Loucy (cell line): ENCODE measurements around the gene KIF1B.

ENCODE experiments used
- H2AFZ ChIP-seq: fragments of 200-600 bp; sonication (generic); 2 replicates; pipeline ENCODE4 v1.6.0; 2016; ENCODE audit warnings: antibody characterized with exemption, mild to moderate bottlenecking, low read length, moderate library complexity
- H3F3A ChIP-seq: fragments of 200-600 bp; 2 replicates; pipeline ENCODE4 v1.6.0; 2016; ENCODE audit warnings: antibody characterized with exemption, low read depth, mild to moderate bottlenecking
- H3K27me3 ChIP-seq: fragments of 200-600 bp; sonication (generic); 2 replicates; pipeline ENCODE4 v1.6.1; 2014; ENCODE audit warnings: low read length, mild to moderate bottlenecking; ENCODE audit not compliant: insufficient read depth, poor library complexity, severe bottlenecking
- H3K36me3 ChIP-seq: fragments of 200-600 bp; sonication (generic); 2 replicates; pipeline ENCODE4 v1.6.1; 2016; ENCODE audit warnings: low read length; ENCODE audit not compliant: insufficient read depth
- H3K4me1 ChIP-seq: fragments of 200-600 bp; sonication (generic); 2 replicates; pipeline ENCODE4 v1.5.1; 2014; ENCODE audit warnings: low read length, mild to moderate bottlenecking; ENCODE audit not compliant: insufficient read depth, poor library complexity, severe bottlenecking
- H3K4me2 ChIP-seq: fragments of 200-600 bp; sonication (generic); 2 replicates; pipeline ENCODE4 v1.6.0; 2014; ENCODE audit warnings: antibody characterized with exemption, low read length, low read depth, mild to moderate bottlenecking; ENCODE audit not compliant: poor library complexity, severe bottlenecking
- H3K4me3 ChIP-seq: fragments of 200-600 bp; sonication (generic); 2 replicates; pipeline ENCODE4 v1.5.1; 2014; ENCODE audit warnings: low read length, mild to moderate bottlenecking, mixed read lengths; ENCODE audit not compliant: poor library complexity, severe bottlenecking
- H3K79me2 ChIP-seq: fragments of 200-600 bp; sonication (generic); 2 replicates; pipeline ENCODE4 v1.6.1; 2014; ENCODE audit warnings: low read length; ENCODE audit not compliant: insufficient read depth
- H3K9ac ChIP-seq: fragments of 200-600 bp; sonication (generic); 2 replicates; pipeline ENCODE4 v1.6.0; 2014; ENCODE audit warnings: mild to moderate bottlenecking, low read depth, low read length, moderate library complexity; ENCODE audit not compliant: poor library complexity, severe bottlenecking
- H3K9me2 ChIP-seq: fragments of 200-600 bp; sonication (generic); replicated peaks from 2 replicates; pipeline ENCODE4 v1.6.1; 2016; ENCODE audit warnings: low read depth, low read length, mixed read lengths
- H3K9me3 ChIP-seq: fragments of 200-600 bp; sonication (generic); 2 replicates; pipeline ENCODE4 v1.6.1; 2014; ENCODE audit warnings: mild to moderate bottlenecking, antibody characterized with exemption, low read length, low read depth; ENCODE audit not compliant: insufficient read depth
- H4K20me1 ChIP-seq: fragments of 200-600 bp; sonication (generic); 2 replicates; pipeline ENCODE4 v1.6.0; 2014; ENCODE audit warnings: antibody characterized with exemption, low read length, mild to moderate bottlenecking; ENCODE audit not compliant: insufficient read depth, poor library complexity, severe bottlenecking
- CTCF ChIP-seq: fragments of 200-600 bp; sonication (generic); conservative IDR thresholded peaks from 2 replicates; pipeline ENCODE4 v1.5.1; 2014; ENCODE audit warnings: mild to moderate bottlenecking, antibody characterized with exemption, low read length
- EZH2phosphoT487 ChIP-seq: fragments of 200-600 bp; IDR thresholded peaks from 2 replicates; pipeline ENCODE4 v1.6.1; 2018; ENCODE audit warnings: antibody characterized with exemption, mild to moderate bottlenecking, moderate library complexity, borderline replicate concordance

The KIF1B gene

DNA sequence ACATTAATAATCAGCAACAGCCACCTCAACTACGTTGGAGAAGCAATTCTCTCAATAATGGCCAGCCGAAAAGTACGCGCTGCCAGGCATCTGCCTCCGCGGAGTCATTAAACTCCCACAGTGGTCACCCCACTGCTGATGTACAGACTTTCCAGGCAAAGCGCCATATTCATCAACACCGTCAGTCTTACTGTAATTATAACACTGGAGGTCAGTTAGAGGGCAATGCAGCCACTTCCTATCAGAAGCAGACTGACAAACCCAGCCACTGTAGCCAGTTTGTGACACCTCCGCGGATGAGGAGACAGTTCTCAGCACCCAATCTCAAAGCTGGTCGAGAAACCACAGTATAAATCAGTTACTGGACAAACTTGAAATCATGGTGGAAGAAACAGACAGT is 93.9 kb downstream of the KIF1B start:
- Histone ChIP-seq H3K4me3 (no peak overlapping the region), H3K9me3 (no peaks in the 10 kb centered on the region), H3K79me2 (no peaks in the 10 kb centered on the region), H3K27me3 (no peaks in the 10 kb centered on the region), H4K20me1 (no peaks in the 10 kb centered on the region), H3K4me2 (no peak overlapping the region), H3K36me3 (peaks cover 17% of the 10 kb centered on the region; the same call in 1 of the 2 replicates), H3K4me1 (peaks cover 36% of the 10 kb centered on the region), H3K9ac (no peak overlapping the region), H3K9me2 (no peaks in the 10 kb centered on the region), H2AFZ (no peak overlapping the region), H3F3A (no peaks in the 10 kb centered on the region; the same call in 1 of the 2 replicates)
- no peak for TF ChIP-seq EZH2phosphoT487
- TF ChIP-seq CTCF, result no peak

- H3K36me3 ChIP-seq, result peaks cover 17% of the 10 kb centered on the region; the same call in 1 of the 2 replicates
Measured at GRCh38 chr1:10306435-10306834, 96.1 kb downstream of the KIF1B start.

GRCh38 chr1:10308001-10308400 is 97.6 kb downstream of the KIF1B start:
- Histone ChIP-seq H4K20me1 (no peaks in the 10 kb centered on the region), H3K4me1 (peaks cover 48% of the 10 kb centered on the region), H3K79me2 (no peaks in the 10 kb centered on the region), H3K27me3 (no peaks in the 10 kb centered on the region), H3K9ac (peak overlapping the region; percentile 20), H3K4me2 (peak overlapping the region; percentile 66), H3K9me3 (no peaks in the 10 kb centered on the region), H3F3A (no peaks in the 10 kb centered on the region; the same call in 1 of the 2 replicates), H3K36me3 (peaks cover 17% of the 10 kb centered on the region; the same call in 1 of the 2 replicates), H3K9me2 (no peaks in the 10 kb centered on the region), H3K4me3 (peak overlapping the region; percentile 33), H2AFZ (no peak overlapping the region)
- no peak for TF ChIP-seq EZH2phosphoT487
- TF ChIP-seq CTCF, result no peak

More at GRCh38 chr1:10306435-10306834, 96.1 kb downstream of the KIF1B start:
- no peak overlapping the region for H3K4me2 ChIP-seq
- H3K4me1 ChIP-seq, result peaks cover 48% of the 10 kb centered on the region
- H2AFZ ChIP-seq, result no peak overlapping the region
- no peak overlapping the region for H3K4me3 ChIP-seq
- no peaks in the 10 kb centered on the region for H3K79me2 ChIP-seq
- H3K27me3 ChIP-seq, result no peaks in the 10 kb centered on the region
- H3F3A ChIP-seq, result no peaks in the 10 kb centered on the region; the same call in 1 of the 2 replicates
- TF ChIP-seq CTCF, result no peak
- TF ChIP-seq EZH2phosphoT487, result no peak
- no peaks in the 10 kb centered on the region for H4K20me1 ChIP-seq
- H3K9ac ChIP-seq, result no peak overlapping the region
- H3K9me3 ChIP-seq, result no peaks in the 10 kb centered on the region
- no peaks in the 10 kb centered on the region for H3K9me2 ChIP-seq
